GM23338 (cell line): ENCODE results near the gene CHCHD6. TPM values are rescaled to one million over a fixed set of nuclear protein-coding genes. Genes with fewer than 3 reads are reported as not detected.

Source experiments
- ATAC-seq: fragments of 200-7000 bp; cut with Tn5 transposase; 3 replicates; pipeline ENCODE4 v1.9.1; 2020
- DNase-seq: peaks from one replicate; pipeline ENCODE4 v3.0.0-alpha.2; 2015; ENCODE audit warnings: low spot score
- H2AFZ ChIP-seq: fragments of 200-600 bp; sonication (generic); 2 replicates; pipeline ENCODE4 v1.8.0; 2016; ENCODE audit warnings: antibody characterized with exemption, mild to moderate bottlenecking, moderate library complexity
- H3F3A ChIP-seq: fragments of 200-600 bp; sonication (generic); replicated peaks from 2 replicates; pipeline ENCODE4 v1.8.0; 2017; ENCODE audit warnings: antibody characterized with exemption, mixed run types, low read depth
- H3K27ac ChIP-seq: fragments of 200-600 bp; sonication (generic); 2 replicates; pipeline ENCODE4 v1.6.1; 2016; ENCODE audit warnings: low read depth
- H3K27me3 ChIP-seq: fragments of 200-600 bp; sonication (generic); 2 replicates; pipeline ENCODE4 v1.8.0; 2016; ENCODE audit warnings: mild to moderate bottlenecking, mixed run types, moderate library complexity; ENCODE audit not compliant: insufficient read depth
- H3K36me3 ChIP-seq: fragments of 200-600 bp; sonication (generic); 2 replicates; pipeline ENCODE4 v1.8.0; 2016; ENCODE audit warnings: mild to moderate bottlenecking; ENCODE audit not compliant: insufficient read depth
- H3K4me1 ChIP-seq: fragments of 200-600 bp; sonication (generic); 2 replicates; pipeline ENCODE4 v1.8.0; 2016; ENCODE audit warnings: mild to moderate bottlenecking, moderate library complexity; ENCODE audit not compliant: insufficient read depth
- H3K4me2 ChIP-seq: fragments of 200-600 bp; sonication (generic); 2 replicates; pipeline ENCODE4 v1.7.1; 2017; ENCODE audit warnings: mixed run types
- H3K4me3 ChIP-seq: fragments of 200-600 bp; sonication (generic); 2 replicates; pipeline ENCODE4 v1.6.1; 2016; ENCODE audit warnings: mixed run types
- H3K79me2 ChIP-seq: fragments of 200-600 bp; sonication (generic); replicated peaks from 2 replicates; pipeline ENCODE4 v1.8.0; 2017; ENCODE audit warnings: mild to moderate bottlenecking; ENCODE audit not compliant: insufficient read depth
- H3K9me2 ChIP-seq: fragments of 200-600 bp; sonication (generic); 2 replicates; pipeline ENCODE4 v1.8.0; 2017; ENCODE audit not compliant: insufficient read depth
- H4K20me1 ChIP-seq: fragments of 200-600 bp; sonication (generic); replicated peaks from 2 replicates; pipeline ENCODE4 v1.8.0; 2017; ENCODE audit warnings: mild to moderate bottlenecking; ENCODE audit not compliant: insufficient read depth
- H3K27ac Mint-ChIP-seq: 2 replicates; pipeline ENCODE4 v1.8.0; 2020; ENCODE audit warnings: inconsistent platforms, mild to moderate bottlenecking, moderate library complexity, mixed read lengths
- H3K27me3 Mint-ChIP-seq: 3 replicates; pipeline ENCODE4 v1.8.0; 2022; ENCODE audit warnings: low read depth, mild to moderate bottlenecking, moderate library complexity, mixed read lengths, inconsistent platforms; ENCODE audit not compliant: insufficient read depth, poor library complexity
- H3K36me3 Mint-ChIP-seq: 3 replicates; pipeline ENCODE4 v1.8.0; 2021; ENCODE audit warnings: low read depth, mild to moderate bottlenecking, inconsistent platforms, moderate library complexity, mixed read lengths
- H3K4me1 Mint-ChIP-seq: 3 replicates; pipeline ENCODE4 v1.8.0; 2020; ENCODE audit warnings: mild to moderate bottlenecking, inconsistent platforms, mixed read lengths
- H3K4me3 Mint-ChIP-seq: 3 replicates; pipeline ENCODE4 v1.8.0; 2021; ENCODE audit warnings: moderate library complexity, mild to moderate bottlenecking, inconsistent platforms, mixed read lengths
- H3K9me3 Mint-ChIP-seq: 3 replicates; pipeline ENCODE4 v1.8.0; 2020; ENCODE audit warnings: moderate library complexity, mild to moderate bottlenecking, inconsistent platforms, mixed read lengths
- CREB1 ChIP-seq: fragments of 250-450 bp; sonication (Bioruptor Pico); IDR thresholded peaks from 2 replicates; pipeline ENCODE4 v1.5.0; 2020; ENCODE audit warnings: low read depth, mild to moderate bottlenecking, moderate library complexity
- CTCF ChIP-seq, 2 experiments: fragments of 200-600 bp in 1 of 2; sonication (generic) in 1 of 2; conservative IDR thresholded peaks; 2 replicates each; pipeline versions ENCODE4 v1.5.1 to v1.6.1; 2016 to 2017; ENCODE audit warnings: antibody characterized with exemption in 2 of 2, low read depth in 2 of 2, mild to moderate bottlenecking in 2 of 2, moderate library complexity in 1 of 2
- ETS1 ChIP-seq: IDR thresholded peaks from 2 replicates; pipeline ENCODE4 v1.6.1; 2016; ENCODE audit warnings: antibody characterized with exemption
- EZH2 ChIP-seq: fragments of 200-600 bp; sonication (generic); IDR thresholded peaks from one replicate; pipeline ENCODE4 v1.8.0; 2017; ENCODE audit warnings: antibody characterized with exemption, mild to moderate bottlenecking, low read depth; ENCODE audit not compliant: unreplicated experiment
- EZH2phosphoT487 ChIP-seq: fragments of 200-600 bp; sonication (generic); IDR thresholded peaks from one replicate; pipeline ENCODE4 v1.8.1; 2018; ENCODE audit warnings: antibody characterized with exemption; ENCODE audit not compliant: unreplicated experiment
- JUNB ChIP-seq: IDR thresholded peaks from one replicate; pipeline ENCODE4 v1.6.1; 2016; ENCODE audit warnings: antibody characterized with exemption; ENCODE audit not compliant: unreplicated experiment
- NANOG ChIP-seq: IDR thresholded peaks from 2 replicates; pipeline ENCODE4 v1.6.1; 2016; ENCODE audit warnings: antibody characterized with exemption, borderline replicate concordance
- POLR2AphosphoS5 ChIP-seq: IDR thresholded peaks from 2 replicates; pipeline ENCODE4 v1.6.1; 2016; ENCODE audit warnings: antibody characterized with exemption, low read depth
- REST ChIP-seq: IDR thresholded peaks from one replicate; pipeline ENCODE4 v1.6.1; 2018; ENCODE audit warnings: antibody characterized with exemption; ENCODE audit not compliant: unreplicated experiment
- STAT1 ChIP-seq: IDR thresholded peaks from one replicate; pipeline ENCODE4 v1.6.1; 2016; ENCODE audit warnings: antibody characterized with exemption; ENCODE audit not compliant: unreplicated experiment
- ZNF114 ChIP-seq: fragments of 250-450 bp; sonication (Bioruptor Pico); IDR thresholded peaks from 2 replicates; pipeline ENCODE4 v1.5.0; 2020; ENCODE audit warnings: mild to moderate bottlenecking, moderate library complexity
- ZNF331 ChIP-seq: fragments of 250-450 bp; sonication (Bioruptor Pico); IDR thresholded peaks from 2 replicates; pipeline ENCODE4 v1.5.0; 2020; ENCODE audit warnings: low read depth, mild to moderate bottlenecking, moderate library complexity
- ZNF462 ChIP-seq: fragments of 250-450 bp; sonication (Bioruptor Pico); IDR thresholded peaks from 2 replicates; pipeline ENCODE4 v1.5.0; 2020; ENCODE audit warnings: mild to moderate bottlenecking, moderate library complexity
- polyA plus RNA-seq: library from polyadenylated mRNA; unstranded; fragments of >200 nt; fragmentation: Nextera tagmentation; extraction: Ambion mirVana; gene quantifications from 2 replicates; pipeline ENCODE4 v1.2.1, GENCODE V29; 2016
- total RNA-seq: library from RNA; depleted of rRNA; stranded (reverse); fragments of >200 nt; shearing (Covaris generic); gene quantifications from 2 replicates; pipeline ENCODE4 v1.2.3, GENCODE V29; 2014

CHCHD6 gene
- total and polyA plus RNA-seq, 2 experiments from 2014 or later = 28.8 to 43.0 TPM

GRCh38 chr3:126661532-126662364 is 42.3 kb upstream of the CHCHD6 start:
- H3K4me3 Mint-ChIP-seq = no peak overlapping the region
- no peak overlapping the region for H3K4me2 ChIP-seq
- 0 out of 3 replicates have a peak, but pooled peaks cover 5% of the 10 kb centered on the region for H3K4me1 Mint-ChIP-seq
- no peaks in the 10 kb centered on the region for H3K9me2 ChIP-seq
- ATAC-seq (no peak), DNase-seq (no peak)
- H3K4me1 ChIP-seq = no peaks in the 10 kb centered on the region
- no peak overlapping the region for H3K27ac ChIP-seq
- peaks cover 4% of the 10 kb centered on the region; the same call in 1 of the 3 replicates for H3K36me3 Mint-ChIP-seq
- H3K9me3 Mint-ChIP-seq = peaks cover 14% of the 10 kb centered on the region
- H3K36me3 ChIP-seq = no peaks in the 10 kb centered on the region
- no peaks in the 10 kb centered on the region for H3K79me2 ChIP-seq
- TF ChIP-seq ZNF462 (CRISPR knock-in tag) (no peak), REST (no peak), ETS1 (no peak), ZNF114 (CRISPR knock-in tag) (no peak), CREB1 (CRISPR knock-in tag) (no peak), STAT1 (no peak), POLR2AphosphoS5 (no peak), EZH2phosphoT487 (no peak), CTCF (conservative IDR thresholded peaks at IDR 0.05; ENCODE audit: low read depth in 2 of 2) (no peak), JUNB (no peak), EZH2 (no peak), NANOG (no peak), ZNF331 (CRISPR knock-in tag) (no peak)
- H3K4me3 ChIP-seq = no peak overlapping the region
- H3K27ac Mint-ChIP-seq = no peak overlapping the region
- H3K27me3 ChIP-seq = no peaks in the 10 kb centered on the region
- H3K27me3 Mint-ChIP-seq = peaks cover 4% of the 10 kb centered on the region
- no peak overlapping the region for H2AFZ ChIP-seq
- no peaks in the 10 kb centered on the region for H3F3A ChIP-seq
- H4K20me1 ChIP-seq = no peaks in the 10 kb centered on the region
